ENCODE data around the gene ZNF341.
"Not testable (repeated sequence)": the region's sequence is repeated elsewhere in the genome, so short reads cannot be mapped to it uniquely, and the experiment has no call there.

Gene ZNF341

GRCh38 chr20:33731693-33732165, at the start of gene ZNF341:
Gene ZNF341 (plus strand): TSS chr20:33731996. CDS start chr20:33732022, 26 bp downstream.
- peak in 55 of 56 donors; percentile 42 to 97 (median 88) for DNase-seq

GRCh38 chr20:33684533-33685327, 47.1 kb upstream of the ZNF341 start:
- DNase-seq: peak in 1 of 56 donors; percentile 41

DNA sequence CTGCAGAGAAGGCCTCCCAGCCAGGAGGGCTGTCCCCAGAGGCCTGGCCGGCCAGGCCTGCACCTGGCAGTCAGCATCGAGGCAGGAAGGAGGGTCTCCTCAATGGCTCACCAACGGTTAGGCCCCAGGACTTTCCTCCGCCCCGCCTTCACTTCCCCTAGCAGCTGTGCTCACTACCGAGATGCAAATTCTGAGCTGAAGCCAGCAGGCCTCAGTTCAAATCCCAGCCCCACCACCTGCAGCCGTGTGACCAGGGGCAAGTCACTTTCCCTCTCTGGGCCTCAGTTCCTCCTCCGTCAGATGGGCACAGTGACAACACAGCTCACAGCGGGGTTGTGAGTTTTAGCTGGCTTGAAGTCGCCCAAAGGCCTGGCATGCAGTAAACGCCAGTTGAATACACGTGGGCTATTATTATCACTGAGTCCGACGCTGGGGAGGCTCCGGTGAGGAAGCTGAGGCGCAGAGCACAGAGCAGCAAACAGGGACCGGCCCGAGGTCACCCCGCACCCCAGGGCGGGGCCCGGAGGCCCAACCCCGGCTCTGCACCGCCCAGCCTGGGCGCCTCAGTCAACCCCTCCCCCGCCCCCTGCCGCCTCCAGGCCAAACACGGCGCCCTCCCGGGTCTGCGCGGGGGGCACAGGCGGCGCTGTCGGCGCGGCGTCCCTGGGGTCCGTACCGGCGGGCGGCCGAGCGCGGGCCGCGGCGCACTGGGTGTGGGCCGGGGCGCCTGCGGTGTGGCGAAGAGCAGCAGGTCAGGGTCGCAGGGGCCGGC, 46.3 kb upstream of the ZNF341 start:
- no peak for DNase-seq

- DNase-seq: peak; percentile 49 to 97 (median 90)
Measured at GRCh38 chr20:33686100-33686983, 45.5 kb upstream of the ZNF341 start, which contains the start of gene E2F1. Gene E2F1 (minus strand): TSS chr20:33686385. CDS start chr20:33686264, 121 bp downstream.

DNA sequence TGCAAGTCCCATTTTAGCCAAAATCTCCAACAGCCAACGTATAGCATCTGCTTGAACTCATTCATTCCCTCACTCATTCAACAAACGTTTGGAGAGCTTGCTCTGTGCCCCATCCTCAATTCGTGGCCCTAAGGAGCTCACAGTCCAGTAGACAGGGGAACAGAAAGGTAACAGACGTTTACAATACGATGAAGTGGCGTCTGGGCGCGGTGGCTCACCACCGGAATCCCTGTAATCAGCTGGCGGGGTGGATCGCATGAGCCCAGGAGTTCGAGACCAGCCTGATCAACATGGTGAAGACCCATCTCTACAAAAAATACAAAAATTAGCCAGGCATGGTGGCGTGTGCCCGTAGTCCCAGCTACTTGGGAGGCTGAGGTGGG, 44.8 kb upstream of the ZNF341 start:
- DNase-seq: no peak

GRCh38 chr20:33687370-33687915, 44.4 kb upstream of the ZNF341 start:
- DNase-seq: no peak

DNA sequence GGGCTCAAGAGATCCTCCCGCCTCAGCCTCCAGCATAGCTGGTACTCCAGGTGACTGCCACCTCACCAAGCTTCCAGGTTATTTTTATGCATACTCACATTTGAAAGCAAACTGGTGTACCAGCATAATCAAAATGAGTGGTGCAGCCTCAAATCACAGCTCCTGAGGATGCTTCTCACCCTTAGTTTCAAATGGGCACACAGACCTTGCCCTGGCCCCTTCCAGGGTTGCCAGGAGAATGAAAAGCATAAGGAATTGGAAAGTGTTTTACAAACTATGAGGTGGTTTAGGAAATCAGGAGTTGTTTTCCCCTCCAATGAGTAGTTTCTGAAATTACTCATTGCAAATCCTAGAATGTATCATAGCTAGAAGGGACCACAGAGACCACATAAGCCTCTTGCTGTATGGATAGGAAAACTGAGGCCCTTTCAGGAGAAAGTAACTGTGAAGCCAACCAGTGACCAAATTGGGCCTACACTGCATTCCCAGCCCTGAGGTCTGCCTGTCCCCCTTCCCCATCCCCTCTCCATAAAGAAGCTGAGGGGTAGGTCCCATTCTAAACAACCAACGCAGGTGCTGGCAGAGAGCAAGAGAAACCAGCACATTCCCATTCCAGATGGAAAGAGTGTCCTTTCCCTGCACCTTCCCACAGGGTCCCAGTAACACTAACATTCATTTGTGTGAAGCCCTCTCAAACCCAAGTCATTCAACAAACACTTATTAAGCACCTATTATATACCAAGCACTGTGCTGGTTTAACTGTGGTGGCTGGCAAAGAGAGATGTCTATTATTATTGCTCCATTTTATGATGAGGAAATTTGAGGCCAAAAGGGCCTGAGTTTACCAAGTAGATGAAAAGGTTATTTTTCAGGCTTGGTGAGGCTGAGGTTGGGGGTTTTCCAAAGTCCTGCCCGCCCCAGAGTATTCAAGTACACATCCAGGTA, 43.5 kb upstream of the ZNF341 start:
- DNase-seq: no peak

DNA sequence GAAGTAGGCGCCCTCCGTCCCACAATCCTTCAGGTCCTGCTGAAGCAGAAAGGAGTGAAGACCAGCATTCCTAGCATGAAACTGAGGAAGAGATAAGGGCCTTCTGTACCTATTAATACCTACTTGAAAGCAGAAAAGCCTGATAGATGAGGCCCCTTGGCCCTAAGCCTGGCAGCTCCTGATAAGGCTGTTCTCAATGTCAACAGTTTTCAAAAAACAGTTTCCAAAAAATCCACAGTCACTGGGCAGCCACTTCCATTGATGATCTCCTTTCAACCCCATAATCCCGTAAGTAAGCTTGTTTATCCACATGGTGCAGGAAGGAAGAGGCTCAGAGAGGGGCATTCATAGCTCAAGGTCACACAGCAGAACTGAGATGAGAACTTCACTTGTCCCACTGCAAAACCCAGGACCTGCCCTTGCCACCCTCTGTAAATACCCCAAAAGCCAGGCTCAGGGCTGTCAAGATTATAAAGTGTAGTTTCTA, 42.8 kb upstream of the ZNF341 start:
- no peak for DNase-seq

GRCh38 chr20:33689493-33689892, 42.3 kb upstream of the ZNF341 start:
- DNase-seq: no peak

DNA sequence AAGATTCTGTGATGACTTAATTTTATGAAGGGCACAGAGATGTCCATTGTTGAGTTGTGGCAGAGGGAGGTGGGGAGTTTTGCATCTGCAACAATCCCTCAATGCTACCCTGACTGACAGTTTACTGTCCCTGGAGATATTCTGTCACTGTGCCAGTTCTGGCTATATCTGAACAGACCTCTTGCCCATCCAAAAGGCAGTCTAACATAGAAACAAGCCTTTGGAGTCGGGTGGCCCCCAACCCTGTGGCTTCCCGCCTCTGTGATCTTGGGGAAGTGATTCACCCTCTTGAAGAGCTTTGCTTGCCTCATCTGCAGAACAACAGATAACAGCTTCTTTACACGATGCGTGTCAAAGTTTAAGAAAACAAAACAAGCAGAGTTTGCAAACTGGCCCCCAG, 41.8 kb upstream of the ZNF341 start:
- DNase-seq: peak in 23 of 56 donors; percentile 14 to 68 (median 38)

DNA sequence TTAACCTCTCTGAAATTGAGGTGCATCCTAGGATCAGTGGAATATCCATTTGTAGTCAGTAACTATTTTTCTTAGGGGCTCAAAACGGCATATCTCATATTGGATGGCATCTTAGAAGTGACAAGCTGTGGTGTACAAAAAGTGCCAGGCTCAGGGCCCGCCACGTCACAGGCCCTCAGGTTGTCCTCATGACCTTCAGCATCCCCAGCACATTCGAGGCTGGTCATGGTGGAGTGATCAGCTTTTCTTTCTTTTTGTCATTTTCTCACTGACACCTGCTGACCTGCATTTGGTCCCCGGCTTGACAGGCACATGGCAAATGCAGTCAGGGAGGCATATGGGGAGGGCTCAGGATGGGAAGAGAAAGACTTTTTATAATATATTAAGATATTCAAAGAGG, 38.5 kb upstream of the ZNF341 start:
- DNase-seq: peak in 2 of 56 donors; percentile 44 to 61

DNA sequence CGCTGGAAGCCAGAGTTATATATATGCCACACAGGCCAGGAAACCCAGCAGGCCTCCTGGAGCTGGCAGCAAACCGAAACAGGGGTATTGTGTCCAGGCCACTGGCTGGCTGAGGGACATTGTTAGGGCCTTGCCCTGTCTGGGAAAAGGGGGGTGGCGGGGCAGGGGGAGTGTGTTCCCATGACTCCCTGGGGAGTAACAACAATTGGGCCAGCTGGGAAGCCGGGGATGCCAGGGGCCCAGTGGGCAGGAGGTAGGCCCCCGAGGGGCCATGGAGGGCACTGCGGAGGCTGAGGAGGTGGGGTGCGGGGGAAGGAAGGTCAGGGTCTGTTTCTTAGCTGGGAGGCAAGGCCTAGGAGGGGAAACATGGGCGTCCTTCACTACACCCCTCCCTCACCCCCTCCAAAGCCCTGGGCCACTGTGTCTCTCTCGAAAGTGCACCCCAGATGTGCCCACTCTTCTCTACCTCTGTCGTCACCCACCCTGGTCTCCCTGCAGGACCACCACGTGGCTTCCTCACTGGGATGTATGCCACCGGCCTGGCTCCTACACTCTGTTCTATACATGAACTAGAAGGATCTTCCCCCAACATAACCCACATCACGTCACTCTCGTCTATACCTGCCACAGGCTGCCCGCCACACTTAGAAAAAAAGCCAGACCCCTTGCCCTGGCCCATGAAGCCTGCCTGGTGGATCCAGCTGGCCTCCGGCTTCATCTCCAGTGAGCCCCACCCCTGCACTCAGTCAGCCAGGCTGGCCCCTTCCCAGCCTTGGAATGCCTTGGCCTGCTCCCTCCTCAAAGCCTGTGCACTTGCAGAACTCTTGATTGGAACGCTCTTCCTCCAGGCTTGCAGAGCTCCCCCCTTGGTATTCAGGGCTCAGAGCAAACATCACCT, 37.8 kb upstream of the ZNF341 start:
- DNase-seq: peak in 53 of 56 donors; percentile 18 to 90 (median 72)

- DNase-seq: peak in 10 of 56 donors; percentile 36 to 69 (median 49)
Measured at GRCh38 chr20:33694639-33695012, 37.2 kb upstream of the ZNF341 start.

GRCh38 chr20:33696448-33696847, 35.3 kb upstream of the ZNF341 start:
- DNase-seq: no peak

DNA sequence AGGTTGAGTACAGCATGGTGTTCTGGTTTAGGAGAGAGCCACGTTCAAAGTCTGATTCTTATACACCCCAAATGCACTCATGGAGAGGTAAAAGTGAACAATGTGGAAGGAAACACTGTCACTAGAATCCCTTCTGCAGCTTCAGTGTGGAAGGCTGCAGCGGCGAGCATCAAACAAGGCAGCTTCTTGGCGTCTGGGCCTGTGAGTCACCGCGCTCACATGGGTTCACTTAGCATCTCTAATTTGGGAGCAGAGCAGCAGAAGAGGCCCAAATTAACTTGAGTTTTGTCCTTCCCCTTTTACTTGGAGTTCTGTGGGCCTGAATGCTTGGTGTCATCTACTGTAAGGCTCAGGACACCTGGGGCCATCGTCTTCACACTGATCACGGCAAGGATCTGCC, 34.7 kb upstream of the ZNF341 start:
- peak in 36 of 56 donors; percentile 9 to 76 (median 46) for DNase-seq

- not testable (repeated sequence) for DNase-seq
Measured at GRCh38 chr20:33698966-33699365, 32.8 kb upstream of the ZNF341 start.

DNA sequence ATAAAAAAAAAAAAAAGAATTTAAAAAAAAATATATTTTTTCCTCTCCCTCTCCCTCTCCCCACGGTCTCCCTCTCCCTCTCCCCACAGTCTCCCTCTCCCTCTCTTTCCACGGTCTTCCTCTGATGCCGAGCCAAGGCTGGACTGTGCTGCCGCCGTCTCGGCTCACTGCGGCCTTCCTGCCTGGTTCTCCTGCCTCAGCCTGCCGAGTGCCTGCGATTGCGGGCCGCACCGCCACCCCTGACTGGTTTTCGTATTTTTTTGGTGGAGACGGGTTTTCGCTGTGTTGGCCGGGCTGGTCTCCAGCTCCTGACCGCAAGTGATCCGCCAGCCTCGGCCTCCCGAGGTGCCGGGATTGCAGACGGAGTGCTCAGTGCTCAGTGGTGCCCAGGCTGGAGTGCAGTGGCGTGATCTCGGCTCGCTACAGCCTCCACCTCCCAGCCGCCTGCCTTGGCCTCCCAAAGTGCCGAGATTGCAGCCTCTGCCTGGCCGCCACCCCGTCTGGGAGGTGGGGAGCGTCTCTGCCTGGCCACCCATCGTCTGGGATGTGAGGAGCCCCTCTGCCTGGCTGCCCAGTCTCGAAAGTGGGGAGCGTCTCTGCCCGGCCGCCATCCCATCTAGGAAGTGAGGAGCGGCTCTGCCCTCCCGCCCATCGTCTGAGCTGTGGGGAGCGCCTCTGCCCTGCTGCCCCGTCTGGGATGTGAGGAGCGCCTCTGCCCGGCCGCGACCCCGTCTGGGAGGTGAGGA, 30.9 kb upstream of the ZNF341 start:
- DNase-seq: not testable (repeated sequence)
